ENCODE results near the gene CIAO3. TPM values are rescaled to one million over a fixed set of nuclear protein-coding genes. Genes with fewer than 3 reads are reported as not detected.

CIAO3 gene
- polyA plus RNA-seq, 3 donors, result 8.6 to 41.1 (median 11.8) TPM

GRCh38 chr16:752007-752312 is 11.2 kb upstream of the CIAO3 start:
- TF ChIP-seq CTCF (IDR thresholded peaks at IDR 0.05), result no peak
- intact Hi-C loops (cut with micrococcal nuclease), result no loop called here
- H3K4me3 ChIP-seq (replicated peaks in 1 of 3; ENCODE audit: low read depth in 2 of 3, low read length in 3 of 3), result no peak overlapping the region
- H3K9me3 ChIP-seq (replicated peaks in 1 of 2; ENCODE audit: control insufficient read depth in 1 of 2, insufficient read depth in 1 of 2, low read length in 2 of 2), result no peaks in the 10 kb centered on the region
- Mint-ChIP-seq H3K4me3 (no peak overlapping the region), H3K36me3 (peaks cover 0 to 2% of the 10 kb centered on the region in 2 donors), H3K4me1 (peaks cover 23% of the 10 kb centered on the region), H3K27ac (no peak overlapping the region), H3K9me3 (peaks cover 0 to 5% (median 3%) of the 10 kb centered on the region in 7 donors), H3K27me3 (ENCODE audit: low read depth in 3 of 3) (peaks cover 0 to 4% (median 0%) of the 10 kb centered on the region in 3 donors)
- no peaks in the 10 kb centered on the region for H3K79me2 ChIP-seq (ENCODE audit: insufficient read depth, low read length)
- H3K4me1 ChIP-seq (ENCODE audit: control insufficient read depth in 1 of 2, insufficient read depth in 2 of 2, low read length in 2 of 2), result peaks cover 20 to 28% of the 10 kb centered on the region in 2 donors
- no peaks in the 10 kb centered on the region for H3K27me3 ChIP-seq (ENCODE audit: control insufficient read depth in 2 of 2, insufficient read depth in 2 of 2, low read length in 2 of 2)
- H3K4me2 ChIP-seq (replicated peaks; ENCODE audit: extremely low read depth, low read length, poor library complexity, severe bottlenecking), result no peak overlapping the region
- H3K27ac ChIP-seq (ENCODE audit: low read depth in 1 of 2, low read length in 2 of 2), result no peak overlapping the region
- no peak for DNase-seq
- no peak overlapping the region for H3K9ac ChIP-seq (ENCODE audit: insufficient read depth, low read length, poor library complexity, severe bottlenecking)
- no peaks in the 10 kb centered on the region for H3K36me3 ChIP-seq (replicated peaks in 1 of 2; ENCODE audit: control insufficient read depth in 1 of 2, insufficient read depth in 2 of 2, low read length in 2 of 2)
- no peak overlapping the region for H2AFZ ChIP-seq (ENCODE audit: insufficient read depth, low read depth, low read length, poor library complexity, severe bottlenecking)
- WGBS (ENCODE audit: insufficient coverage), result 73% methylated on average over 3 of the region's 10 CpGs
- no peaks in the 10 kb centered on the region for H4K20me1 ChIP-seq (ENCODE audit: insufficient read depth, low read length)

GRCh38 chr16:751152-752006 is 10.6 kb upstream of the CIAO3 start:
- WGBS (ENCODE audit: insufficient coverage), result 90% methylated on average over 29 of the region's 39 CpGs
- Histone ChIP-seq H3K9ac (ENCODE audit: insufficient read depth, low read length, poor library complexity, severe bottlenecking) (no peak overlapping the region), H3K4me2 (replicated peaks; ENCODE audit: extremely low read depth, low read length, poor library complexity, severe bottlenecking) (no peak overlapping the region), H4K20me1 (ENCODE audit: insufficient read depth, low read length) (no peaks in the 10 kb centered on the region), H3K9me3 (replicated peaks in 1 of 2; ENCODE audit: control insufficient read depth in 1 of 2, insufficient read depth in 1 of 2, low read length in 2 of 2) (no peaks in the 10 kb centered on the region), H3K36me3 (replicated peaks in 1 of 2; ENCODE audit: control insufficient read depth in 1 of 2, insufficient read depth in 2 of 2, low read length in 2 of 2) (no peaks in the 10 kb centered on the region), H3K27ac (ENCODE audit: low read depth in 1 of 2, low read length in 2 of 2) (no peak overlapping the region), H2AFZ (ENCODE audit: insufficient read depth, low read depth, low read length, poor library complexity, severe bottlenecking) (no peak overlapping the region), H3K4me1 (ENCODE audit: control insufficient read depth in 1 of 2, insufficient read depth in 2 of 2, low read length in 2 of 2) (peaks cover 17 to 24% of the 10 kb centered on the region in 2 donors), H3K4me3 (replicated peaks in 1 of 3; ENCODE audit: low read depth in 2 of 3, low read length in 3 of 3) (no peak overlapping the region), H3K27me3 (ENCODE audit: control insufficient read depth in 2 of 2, insufficient read depth in 2 of 2, low read length in 2 of 2) (no peaks in the 10 kb centered on the region), H3K79me2 (ENCODE audit: insufficient read depth, low read length) (no peaks in the 10 kb centered on the region)
- H3K4me3 Mint-ChIP-seq, result no peak overlapping the region
- H3K9me3 Mint-ChIP-seq, result peaks cover 0 to 3% (median 2%) of the 10 kb centered on the region in 7 donors
- no peak for TF ChIP-seq CTCF (IDR thresholded peaks at IDR 0.05)
- no peak for DNase-seq
- H3K36me3 Mint-ChIP-seq, result peaks cover 0 to under 1% of the 10 kb centered on the region in 2 donors
- H3K4me1 Mint-ChIP-seq, result peaks cover 18% of the 10 kb centered on the region
- H3K27ac Mint-ChIP-seq, result peak overlapping the region in 1 of 7 donors; percentile 63
- H3K27me3 Mint-ChIP-seq (ENCODE audit: low read depth in 3 of 3), result peaks cover 0 to 4% (median 0%) of the 10 kb centered on the region in 3 donors
- intact Hi-C loops (cut with micrococcal nuclease), result no loop called here

Measured in CD14-positive monocyte (primary cell).